ENCODE results near the gene TTC22.

Gene TTC22

GRCh38 chr1:54800899-54801759 is at the start of gene TTC22:
Gene TTC22, minus strand, starts transcription at chr1:54801323. Its CDS starts 160 bp downstream, at chr1:54801163.
- H3K9me3 ChIP-seq (ENCODE audit: control insufficient read depth in 1 of 2, low read length in 2 of 2): no peaks in the 10 kb centered on the region
- H3K4me1 ChIP-seq (ENCODE audit: control insufficient read depth in 1 of 2, insufficient read depth in 2 of 2, low read length in 2 of 2): peaks cover 0 to 16% of the 10 kb centered on the region in 2 donors
- H3K4me3 ChIP-seq (ENCODE audit: low read depth in 1 of 2, low read length in 2 of 2): peak within 1 kb of the TSS; percentile 59 to 66
- peaks cover 5% of the 10 kb centered on the region for H3K27me3 ChIP-seq (ENCODE audit: low read depth, low read length)
- no peaks in the 10 kb centered on the region for H3K36me3 ChIP-seq (ENCODE audit: control insufficient read depth in 1 of 2, insufficient read depth in 2 of 2, low read length in 2 of 2)
- H3K27ac ChIP-seq (ENCODE audit: low read length): no peak within 1 kb of the TSS

- Histone ChIP-seq H3K4me1 (ENCODE audit: control insufficient read depth in 1 of 2, insufficient read depth in 2 of 2, low read length in 2 of 2) (no peaks in the 10 kb centered on the region), H3K4me3 (ENCODE audit: low read depth in 1 of 2, low read length in 2 of 2) (no peak overlapping the region), H3K36me3 (ENCODE audit: control insufficient read depth in 1 of 2, insufficient read depth in 2 of 2, low read length in 2 of 2) (peaks cover 5 to 7% of the 10 kb centered on the region in 2 donors), H3K27ac (ENCODE audit: low read length) (no peak overlapping the region), H3K9me3 (ENCODE audit: control insufficient read depth in 1 of 2, low read length in 2 of 2) (peaks cover 0 to 3% of the 10 kb centered on the region in 2 donors), H3K27me3 (ENCODE audit: low read depth, low read length) (no peaks in the 10 kb centered on the region)
Observed at GRCh38 chr1:54850737-54851136, 49.6 kb upstream of the TTC22 start.

GRCh38 chr1:54850069-54850730 is 49.1 kb upstream of the TTC22 start:
- Histone ChIP-seq H3K4me1 (ENCODE audit: control insufficient read depth in 1 of 2, insufficient read depth in 2 of 2, low read length in 2 of 2) (no peaks in the 10 kb centered on the region), H3K36me3 (ENCODE audit: control insufficient read depth in 1 of 2, insufficient read depth in 2 of 2, low read length in 2 of 2) (peaks cover 5 to 7% of the 10 kb centered on the region in 2 donors), H3K9me3 (ENCODE audit: control insufficient read depth in 1 of 2, low read length in 2 of 2) (peaks cover 0 to 3% of the 10 kb centered on the region in 2 donors), H3K4me3 (ENCODE audit: low read depth in 1 of 2, low read length in 2 of 2) (no peak overlapping the region), H3K27me3 (ENCODE audit: low read depth, low read length) (no peaks in the 10 kb centered on the region), H3K27ac (ENCODE audit: low read length) (no peak overlapping the region)

GRCh38 chr1:54849219-54850068 is 48.3 kb upstream of the TTC22 start:
- Histone ChIP-seq H3K4me1 (ENCODE audit: control insufficient read depth in 1 of 2, insufficient read depth in 2 of 2, low read length in 2 of 2) (no peaks in the 10 kb centered on the region), H3K4me3 (ENCODE audit: low read depth in 1 of 2, low read length in 2 of 2) (no peak overlapping the region), H3K27me3 (ENCODE audit: low read depth, low read length) (no peaks in the 10 kb centered on the region), H3K9me3 (ENCODE audit: control insufficient read depth in 1 of 2, low read length in 2 of 2) (peaks cover 0 to 3% of the 10 kb centered on the region in 2 donors), H3K36me3 (ENCODE audit: control insufficient read depth in 1 of 2, insufficient read depth in 2 of 2, low read length in 2 of 2) (peaks cover 5 to 7% of the 10 kb centered on the region in 2 donors), H3K27ac (ENCODE audit: low read length) (no peak overlapping the region)

- H3K36me3 ChIP-seq (ENCODE audit: control insufficient read depth in 1 of 2, insufficient read depth in 2 of 2, low read length in 2 of 2): peaks cover 0 to 7% of the 10 kb centered on the region in 2 donors
- H3K27ac ChIP-seq (ENCODE audit: low read length): no peak overlapping the region
- no peak overlapping the region for H3K4me3 ChIP-seq (ENCODE audit: low read depth in 1 of 2, low read length in 2 of 2)
- peaks cover 0 to 3% of the 10 kb centered on the region in 2 donors for H3K9me3 ChIP-seq (ENCODE audit: control insufficient read depth in 1 of 2, low read length in 2 of 2)
- H3K4me1 ChIP-seq (ENCODE audit: control insufficient read depth in 1 of 2, insufficient read depth in 2 of 2, low read length in 2 of 2): no peaks in the 10 kb centered on the region
- H3K27me3 ChIP-seq (ENCODE audit: low read depth, low read length): no peaks in the 10 kb centered on the region
Observed at GRCh38 chr1:54848134-54848948, 47.2 kb upstream of the TTC22 start.

GRCh38 chr1:54846716-54847284 is 45.7 kb upstream of the TTC22 start:
- peaks cover 0 to 1% of the 10 kb centered on the region in 2 donors for H3K36me3 ChIP-seq (ENCODE audit: control insufficient read depth in 1 of 2, insufficient read depth in 2 of 2, low read length in 2 of 2)
- no peak overlapping the region for H3K4me3 ChIP-seq (ENCODE audit: low read depth in 1 of 2, low read length in 2 of 2)
- H3K27me3 ChIP-seq (ENCODE audit: low read depth, low read length): no peaks in the 10 kb centered on the region
- no peak overlapping the region for H3K27ac ChIP-seq (ENCODE audit: low read length)
- H3K9me3 ChIP-seq (ENCODE audit: control insufficient read depth in 1 of 2, low read length in 2 of 2): peaks cover 0 to 3% of the 10 kb centered on the region in 2 donors
- H3K4me1 ChIP-seq (ENCODE audit: control insufficient read depth in 1 of 2, insufficient read depth in 2 of 2, low read length in 2 of 2): no peaks in the 10 kb centered on the region

GRCh38 chr1:54846301-54846700 is 45.2 kb upstream of the TTC22 start:
- H3K9me3 ChIP-seq (ENCODE audit: control insufficient read depth in 1 of 2, low read length in 2 of 2): peaks cover 0 to 3% of the 10 kb centered on the region in 2 donors
- H3K27ac ChIP-seq (ENCODE audit: low read length): no peak overlapping the region
- H3K4me1 ChIP-seq (ENCODE audit: control insufficient read depth in 1 of 2, insufficient read depth in 2 of 2, low read length in 2 of 2): no peaks in the 10 kb centered on the region
- H3K4me3 ChIP-seq (ENCODE audit: low read depth in 1 of 2, low read length in 2 of 2): no peak overlapping the region
- no peaks in the 10 kb centered on the region for H3K36me3 ChIP-seq (ENCODE audit: control insufficient read depth in 1 of 2, insufficient read depth in 2 of 2, low read length in 2 of 2)
- H3K27me3 ChIP-seq (ENCODE audit: low read depth, low read length): no peaks in the 10 kb centered on the region

GRCh38 chr1:54845772-54846171 is 44.6 kb upstream of the TTC22 start:
- Histone ChIP-seq H3K9me3 (ENCODE audit: control insufficient read depth in 1 of 2, low read length in 2 of 2) (peaks cover 0 to 3% of the 10 kb centered on the region in 2 donors), H3K4me1 (ENCODE audit: control insufficient read depth in 1 of 2, insufficient read depth in 2 of 2, low read length in 2 of 2) (no peaks in the 10 kb centered on the region), H3K36me3 (ENCODE audit: control insufficient read depth in 1 of 2, insufficient read depth in 2 of 2, low read length in 2 of 2) (no peaks in the 10 kb centered on the region), H3K27ac (ENCODE audit: low read length) (no peak overlapping the region), H3K4me3 (ENCODE audit: low read depth in 1 of 2, low read length in 2 of 2) (no peak overlapping the region), H3K27me3 (ENCODE audit: low read depth, low read length) (no peaks in the 10 kb centered on the region)

- Histone ChIP-seq H3K4me3 (ENCODE audit: low read depth in 1 of 2, low read length in 2 of 2) (no peak overlapping the region), H3K27me3 (ENCODE audit: low read depth, low read length) (no peaks in the 10 kb centered on the region), H3K27ac (ENCODE audit: low read length) (no peak overlapping the region), H3K36me3 (ENCODE audit: control insufficient read depth in 1 of 2, insufficient read depth in 2 of 2, low read length in 2 of 2) (no peaks in the 10 kb centered on the region), H3K4me1 (ENCODE audit: control insufficient read depth in 1 of 2, insufficient read depth in 2 of 2, low read length in 2 of 2) (no peaks in the 10 kb centered on the region), H3K9me3 (ENCODE audit: control insufficient read depth in 1 of 2, low read length in 2 of 2) (peaks cover 0 to 3% of the 10 kb centered on the region in 2 donors)
Observed at GRCh38 chr1:54844564-54844963, 43.4 kb upstream of the TTC22 start.

- Histone ChIP-seq H3K9me3 (ENCODE audit: control insufficient read depth in 1 of 2, low read length in 2 of 2) (peaks cover 0 to 3% of the 10 kb centered on the region in 2 donors), H3K27ac (ENCODE audit: low read length) (no peak overlapping the region), H3K27me3 (ENCODE audit: low read depth, low read length) (no peaks in the 10 kb centered on the region), H3K36me3 (ENCODE audit: control insufficient read depth in 1 of 2, insufficient read depth in 2 of 2, low read length in 2 of 2) (no peaks in the 10 kb centered on the region), H3K4me3 (ENCODE audit: low read depth in 1 of 2, low read length in 2 of 2) (no peak overlapping the region), H3K4me1 (ENCODE audit: control insufficient read depth in 1 of 2, insufficient read depth in 2 of 2, low read length in 2 of 2) (no peaks in the 10 kb centered on the region)
Observed at GRCh38 chr1:54843449-54843848, 42.3 kb upstream of the TTC22 start.
